ENCODE data around the gene CHAF1A. TPM values are rescaled to one million over a fixed set of nuclear protein-coding genes. Genes with fewer than 3 reads are reported as not detected.

CHAF1A gene
- total RNA-seq, 1 experiment from 2014 or later, result 161 TPM

DNA sequence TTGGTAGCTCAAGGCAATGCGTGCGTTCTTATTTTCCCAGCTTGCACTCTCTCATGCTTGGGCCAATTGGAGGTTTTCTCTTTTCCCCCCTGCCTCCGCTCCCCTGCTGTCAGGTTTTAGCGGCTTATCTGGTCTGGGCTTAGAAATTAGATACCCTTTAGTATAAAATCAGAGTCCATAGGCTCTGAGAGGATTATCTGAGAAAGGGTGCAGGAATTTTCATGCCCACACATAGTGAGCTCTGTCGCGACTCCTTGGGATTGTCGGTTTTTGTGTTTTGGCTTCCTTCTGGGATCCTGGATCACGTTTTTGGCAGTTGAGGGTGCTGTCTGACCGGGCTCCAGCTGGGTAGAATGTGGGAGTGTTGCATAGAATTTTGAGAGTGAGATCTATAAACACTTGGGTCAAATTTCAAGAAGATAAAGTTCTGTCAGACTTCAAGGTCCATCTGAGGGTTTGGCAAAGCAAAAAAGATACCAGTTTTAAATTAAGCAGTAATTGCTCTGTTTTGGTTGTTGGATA is 12.4 kb downstream of the CHAF1A start:
- peak overlapping the region; percentile 20 for H3K4me3 Mint-ChIP-seq
- no peak for TF ChIP-seq NR3C1 (CRISPR knock-in tag; conservative IDR thresholded peaks at IDR 0.05; ENCODE audit: low read depth)
- TF ChIP-seq JAZF1 (CRISPR knock-in tag; IDR thresholded peaks at IDR 0.05), result no peak
- TF ChIP-seq ZNF423 (CRISPR knock-in tag; IDR thresholded peaks at IDR 0.05), result no peak
- TF ChIP-seq ZNF532 (CRISPR knock-in tag; IDR thresholded peaks at IDR 0.05; ENCODE audit: borderline replicate concordance), result no peak
- peaks cover 63% of the 10 kb centered on the region for H3K36me3 Mint-ChIP-seq
- peak overlapping the region; percentile 90 for H3K27ac Mint-ChIP-seq
- no peaks in the 10 kb centered on the region for H3K9me3 Mint-ChIP-seq
- no peaks in the 10 kb centered on the region for H3K27me3 Mint-ChIP-seq (ENCODE audit: low read depth)
- ChIA-PET POLR2A (no interaction called here), CTCF (interaction anchor here (1.1 to 2.7 kb wide), 9 partner anchors 10 to 148 kb away, joined by 3 to 12 read pairs (median 7); partner anchors contain the start of gene CHAF1A)
- peaks cover 48% of the 10 kb centered on the region for H3K4me1 Mint-ChIP-seq
- ATAC-seq, result peak; percentile 8
- no peak for DNase-seq (ENCODE audit: low spot score)

GRCh38 chr19:4415352-4415751 is 12.9 kb downstream of the CHAF1A start:
- Mint-ChIP-seq H3K27ac (peak overlapping the region; percentile 90), H3K27me3 (ENCODE audit: low read depth) (no peaks in the 10 kb centered on the region), H3K4me3 (peak overlapping the region; percentile 20), H3K4me1 (peaks cover 45% of the 10 kb centered on the region), H3K9me3 (no peaks in the 10 kb centered on the region), H3K36me3 (peaks cover 64% of the 10 kb centered on the region)
- ATAC-seq, result peak; percentile 47
- ChIA-PET POLR2A (no interaction called here), CTCF (interaction anchor here (1.2 to 2.7 kb wide), 7 partner anchors 11 to 148 kb away, joined by 3 to 12 read pairs (median 5); partner anchors contain the start of genes CHAF1A and SH3GL1)
- DNase-seq (ENCODE audit: low spot score), result no peak
- TF ChIP-seq PREB (CRISPR knock-in tag; IDR thresholded peaks at IDR 0.05; ENCODE audit: borderline replicate concordance) (no peak), FOXJ3 (CRISPR knock-in tag; IDR thresholded peaks at IDR 0.05; ENCODE audit: borderline replicate concordance) (no peak), MLX (CRISPR knock-in tag; IDR thresholded peaks at IDR 0.05) (no peak), SMAD3 (CRISPR knock-in tag; IDR thresholded peaks at IDR 0.05; ENCODE audit: borderline replicate concordance) (no peak), TP53 (CRISPR knock-in tag; IDR thresholded peaks at IDR 0.05) (no peak), IRF1 (CRISPR knock-in tag; IDR thresholded peaks at IDR 0.05) (no peak)

GRCh38 chr19:4416268-4416667 is 13.8 kb downstream of the CHAF1A start:
- Mint-ChIP-seq H3K27ac (peak overlapping the region; percentile 96), H3K4me3 (no peak overlapping the region), H3K9me3 (no peaks in the 10 kb centered on the region), H3K27me3 (ENCODE audit: low read depth) (no peaks in the 10 kb centered on the region), H3K4me1 (peaks cover 45% of the 10 kb centered on the region), H3K36me3 (peaks cover 61% of the 10 kb centered on the region)
- DNase-seq (ENCODE audit: low spot score) (no peak), ATAC-seq (no peak)
- TF ChIP-seq ESRRA (CRISPR knock-in tag; IDR thresholded peaks at IDR 0.05; ENCODE audit: borderline replicate concordance), result no peak
- CTCF ChIA-PET, result interaction anchor here (0.8 to 2.7 kb wide), 6 partner anchors 12 to 149 kb away, joined by 3 to 12 read pairs (median 5); partner anchors contain the start of genes CHAF1A and SH3GL1
- POLR2A ChIA-PET, result interaction anchor here (1.1 kb wide), 1 partner anchor 26 kb away, joined by 3 read pairs; no protein-coding TSS in a partner anchor
